CD14-positive monocyte (primary cell): ENCODE data around the gene HDAC4. TPM values are rescaled to one million over a fixed set of nuclear protein-coding genes. Genes with fewer than 3 reads are reported as not detected.
"Not testable (repeated sequence)": the region's sequence is repeated elsewhere in the genome, so short reads cannot be mapped to it uniquely, and the experiment has no call there.

Experiments used
- DNase-seq, 3 donors: peaks; one replicate each; pipeline ENCODE4 v3.0.0-alpha.2; 2011 to 2022
- H2AFZ ChIP-seq: 2 replicates; pipeline ENCODE4 v1.6.0; 2012; ENCODE audit warnings: mild to moderate bottlenecking, low read depth, low read length, inconsistent platforms; ENCODE audit not compliant: insufficient read depth, poor library complexity, severe bottlenecking
- H3K27ac ChIP-seq, 2 donors: 1 replicate in 1 of 2; 2 replicates in 1 of 2; pipeline ENCODE4 v1.5.1; 2012 to 2013; ENCODE audit warnings: low read length in 2 of 2, control low read depth in 1 of 2, inconsistent platforms in 1 of 2, low read depth in 1 of 2, mild to moderate bottlenecking in 1 of 2
- H3K27me3 ChIP-seq, 2 donors: one replicate each; pipeline versions ENCODE4 v1.6.0 to v1.6.1; 2011 to 2013; ENCODE audit warnings: low read length in 2 of 2; ENCODE audit not compliant: control insufficient read depth in 2 of 2, insufficient read depth in 2 of 2
- H3K36me3 ChIP-seq, 2 donors: replicated peaks in 1 of 2; 1 replicate in 1 of 2; 2 replicates in 1 of 2; pipeline versions ENCODE4 v1.5.1 to v1.6.1; 2012 to 2013; ENCODE audit warnings: low read length in 2 of 2, control low read depth in 1 of 2, inconsistent platforms in 1 of 2, mild to moderate bottlenecking in 1 of 2; ENCODE audit not compliant: insufficient read depth in 2 of 2, control insufficient read depth in 1 of 2
- H3K4me1 ChIP-seq, 2 donors: 1 replicate in 1 of 2; 2 replicates in 1 of 2; pipeline versions ENCODE4 v1.5.1 to v1.6.1; 2012 to 2013; ENCODE audit warnings: low read length in 2 of 2, control low read depth in 1 of 2, inconsistent platforms in 1 of 2, mild to moderate bottlenecking in 1 of 2, moderate library complexity in 1 of 2; ENCODE audit not compliant: insufficient read depth in 2 of 2, control insufficient read depth in 1 of 2
- H3K4me2 ChIP-seq: replicated peaks from 2 replicates; pipeline ENCODE3; 2012; ENCODE audit warnings: low read length, moderate library complexity, mild to moderate bottlenecking; ENCODE audit not compliant: poor library complexity, severe bottlenecking; ENCODE audit errors: extremely low read depth
- H3K4me3 ChIP-seq, 3 experiments: fragments of 200-600 bp in 1 of 3; sonication (generic) in 1 of 3; replicated peaks in 1 of 3; 1 replicate in 2 of 3; 2 replicates in 1 of 3; pipeline ENCODE4 v1.5.1; 2011 to 2013; ENCODE audit warnings: low read length in 3 of 3, mild to moderate bottlenecking in 3 of 3, control low read depth in 2 of 3, low read depth in 2 of 3, inconsistent platforms in 1 of 3, moderate library complexity in 1 of 3
- H3K79me2 ChIP-seq: 2 replicates; pipeline ENCODE4 v1.6.0; 2012; ENCODE audit warnings: mild to moderate bottlenecking, control low read depth, inconsistent platforms, low read length, moderate library complexity; ENCODE audit not compliant: insufficient read depth
- H3K9ac ChIP-seq: 2 replicates; pipeline ENCODE4 v1.6.0; 2017; ENCODE audit warnings: low read length, mild to moderate bottlenecking; ENCODE audit not compliant: insufficient read depth, poor library complexity, severe bottlenecking
- H3K9me3 ChIP-seq, 2 donors: replicated peaks in 1 of 2; 1 replicate in 1 of 2; 2 replicates in 1 of 2; pipeline versions ENCODE4 v1.5.1 to v1.6.1; 2012 to 2013; ENCODE audit warnings: low read length in 2 of 2, control low read depth in 1 of 2; ENCODE audit not compliant: control insufficient read depth in 1 of 2, insufficient read depth in 1 of 2
- H4K20me1 ChIP-seq: 2 replicates; pipeline ENCODE4 v1.6.0; 2012; ENCODE audit warnings: mild to moderate bottlenecking, low read length, control low read depth, moderate library complexity; ENCODE audit not compliant: insufficient read depth
- H3K27ac Mint-ChIP-seq, 7 donors: one replicate each; pipeline ENCODE4 v1.8.0; 2020; ENCODE audit warnings: mild to moderate bottlenecking in 7 of 7, mixed read lengths in 7 of 7, moderate library complexity in 6 of 7, inconsistent platforms in 2 of 7
- H3K27me3 Mint-ChIP-seq, 3 donors: one replicate each; pipeline ENCODE4 v1.8.0; 2021 to 2022; ENCODE audit warnings: low read depth in 3 of 3, mild to moderate bottlenecking in 3 of 3, mixed read lengths in 3 of 3, moderate library complexity in 3 of 3, inconsistent platforms in 1 of 3
- H3K36me3 Mint-ChIP-seq, 2 donors: one replicate each; pipeline ENCODE4 v1.8.0; 2020; ENCODE audit warnings: mixed read lengths in 2 of 2, inconsistent platforms in 1 of 2, mild to moderate bottlenecking in 1 of 2
- H3K4me1 Mint-ChIP-seq: one replicate; pipeline ENCODE4 v1.8.0; 2020; ENCODE audit warnings: mild to moderate bottlenecking, mixed read lengths
- H3K4me3 Mint-ChIP-seq, 2 donors: one replicate each; pipeline ENCODE4 v1.8.0; 2020; ENCODE audit warnings: mild to moderate bottlenecking in 2 of 2, mixed read lengths in 2 of 2, moderate library complexity in 1 of 2
- H3K9me3 Mint-ChIP-seq, 7 donors: one replicate each; pipeline ENCODE4 v1.8.0; 2020 to 2022; ENCODE audit warnings: mixed read lengths in 7 of 7, mild to moderate bottlenecking in 6 of 7, moderate library complexity in 6 of 7, inconsistent platforms in 2 of 7
- WGBS: methylation state at CpG from one replicate; pipeline ENCODE4 v1.1.5; 2013; ENCODE audit warnings: missing lambda C conversion rate; ENCODE audit not compliant: insufficient coverage; 5-methylcytosine and 5-hydroxymethylcytosine counted together
- intact Hi-C, 2 donors: fragments of 100-400 bp; cut with micrococcal nuclease; formaldehyde crosslinking; loops; one replicate each; pipeline versions ENCODE4 v1.15.0 to v1.15.1; 2023
- polyA plus RNA-seq, 3 donors: library from polyadenylated mRNA; depleted of rRNA in 1 of 3; unstranded in 2 of 3; stranded (reverse) in 1 of 3; fragments of 300-500 nt in 2 of 3; fragments of >200 nt in 1 of 3; fragmentation: Illumina TruSeq in 2 of 3; gene quantifications; 1 replicate in 2 of 3; 2 replicates in 1 of 3; pipeline ENCODE4 v1.2.3, GENCODE V29; 2012 to 2021
- TF ChIP-seq, protein P1 (sequence below): fragments of 200-600 bp; IDR thresholded peaks from one replicate; pipeline ENCODE4 v1.8.0; 2022; ENCODE audit warnings: antibody characterized with exemption, mild to moderate bottlenecking

The HDAC4 gene
- polyA plus RNA-seq, 3 donors: 3.3 to 23.0 (median 4.5) TPM

DNA sequence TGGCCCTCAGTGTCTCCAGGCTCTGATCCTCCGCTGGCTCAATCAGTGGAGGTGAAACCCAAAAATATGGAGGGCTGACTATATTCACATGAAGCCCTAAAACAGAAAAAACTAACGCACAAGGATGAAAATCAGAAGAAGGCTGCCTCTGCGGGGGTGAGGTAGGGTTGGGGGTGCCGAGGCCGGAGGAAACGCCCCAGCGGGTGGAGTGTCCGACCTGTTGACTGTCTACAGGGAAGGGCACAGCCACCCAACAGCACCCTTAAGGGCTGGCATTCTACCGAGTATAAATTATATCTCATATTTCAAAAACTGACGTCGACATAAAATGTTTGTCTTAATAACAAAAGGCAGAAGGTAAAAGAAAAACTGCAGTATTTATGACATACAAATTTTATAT, 223.5 kb downstream of the HDAC4 start:
- WGBS: no CpG with 5 or more reads among the region's 11 CpGs
- Histone ChIP-seq H3K27me3 (no peaks in the 10 kb centered on the region), H4K20me1 (peaks cover 24% of the 10 kb centered on the region), H3K4me3 (no peak overlapping the region), H3K27ac (peak overlapping the region in 1 of 2 donors; percentile 14), H3K4me1 (no peaks in the 10 kb centered on the region), H3K36me3 (peaks cover 93 to 100% of the 10 kb centered on the region in 2 donors), H3K9ac (no peak overlapping the region), H3K4me2 (no peak overlapping the region), H3K79me2 (peaks cover 66% of the 10 kb centered on the region), H2AFZ (no peak overlapping the region), H3K9me3 (peaks cover 21 to 31% of the 10 kb centered on the region in 2 donors)
- Mint-ChIP-seq H3K36me3 (peaks cover 93 to 97% of the 10 kb centered on the region in 2 donors), H3K4me1 (peaks cover 3% of the 10 kb centered on the region), H3K27ac (no peak overlapping the region), H3K27me3 (no peaks in the 10 kb centered on the region), H3K9me3 (peaks cover 27 to 49% (median 41%) of the 10 kb centered on the region in 7 donors), H3K4me3 (no peak overlapping the region)
- intact Hi-C loops: no loop called here
- no peak for DNase-seq
- TF ChIP-seq, protein P1, sequence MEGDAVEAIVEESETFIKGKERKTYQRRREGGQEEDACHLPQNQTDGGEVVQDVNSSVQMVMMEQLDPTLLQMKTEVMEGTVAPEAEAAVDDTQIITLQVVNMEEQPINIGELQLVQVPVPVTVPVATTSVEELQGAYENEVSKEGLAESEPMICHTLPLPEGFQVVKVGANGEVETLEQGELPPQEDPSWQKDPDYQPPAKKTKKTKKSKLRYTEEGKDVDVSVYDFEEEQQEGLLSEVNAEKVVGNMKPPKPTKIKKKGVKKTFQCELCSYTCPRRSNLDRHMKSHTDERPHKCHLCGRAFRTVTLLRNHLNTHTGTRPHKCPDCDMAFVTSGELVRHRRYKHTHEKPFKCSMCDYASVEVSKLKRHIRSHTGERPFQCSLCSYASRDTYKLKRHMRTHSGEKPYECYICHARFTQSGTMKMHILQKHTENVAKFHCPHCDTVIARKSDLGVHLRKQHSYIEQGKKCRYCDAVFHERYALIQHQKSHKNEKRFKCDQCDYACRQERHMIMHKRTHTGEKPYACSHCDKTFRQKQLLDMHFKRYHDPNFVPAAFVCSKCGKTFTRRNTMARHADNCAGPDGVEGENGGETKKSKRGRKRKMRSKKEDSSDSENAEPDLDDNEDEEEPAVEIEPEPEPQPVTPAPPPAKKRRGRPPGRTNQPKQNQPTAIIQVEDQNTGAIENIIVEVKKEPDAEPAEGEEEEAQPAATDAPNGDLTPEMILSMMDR: no peak

DNA sequence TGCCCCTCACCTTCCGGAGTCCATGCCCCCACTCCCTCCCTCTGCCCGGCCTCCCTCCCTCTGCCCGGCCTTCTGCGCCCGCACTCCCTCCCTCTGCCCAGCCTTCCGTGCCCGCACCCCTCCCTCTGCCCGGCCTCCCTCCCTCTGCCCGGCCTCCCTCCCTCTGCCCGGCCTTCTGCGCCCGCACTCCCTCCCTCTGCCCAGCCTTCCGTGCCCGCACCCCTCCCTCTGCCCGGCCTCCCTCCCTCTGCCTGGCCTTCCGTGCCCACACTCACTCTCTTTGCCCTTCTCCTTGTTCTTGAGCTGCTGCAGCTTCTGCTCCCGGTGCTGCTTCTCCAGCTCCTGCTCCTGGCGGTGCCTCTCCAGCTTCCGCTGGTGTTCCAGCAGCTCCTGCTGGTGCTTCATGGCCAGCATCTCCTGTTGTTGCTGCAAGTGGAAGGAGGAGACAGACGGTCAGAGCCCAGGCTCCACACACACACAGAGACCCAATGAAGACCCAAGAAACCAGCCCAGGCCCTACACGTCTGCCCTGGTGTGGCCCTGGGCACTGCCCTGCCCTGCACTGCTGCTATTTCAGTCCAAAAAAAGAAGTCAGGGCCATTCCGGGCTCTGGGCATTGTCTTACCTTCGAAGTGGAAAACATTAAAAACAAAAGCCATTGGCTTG, 224.5 kb downstream of the HDAC4 start:
- Mint-ChIP-seq H3K27ac (peak overlapping the region in 3 of 7 donors; percentile 37 to 58 (median 54)), H3K36me3 (peaks cover 90 to 95% of the 10 kb centered on the region in 2 donors), H3K9me3 (peaks cover 33 to 55% (median 49%) of the 10 kb centered on the region in 7 donors)
- H3K4me3 ChIP-seq, H3K4me1 ChIP-seq, H3K4me1 Mint-ChIP-seq, H2AFZ ChIP-seq, H3K27ac ChIP-seq, H3K4me3 Mint-ChIP-seq, intact Hi-C loops, DNase-seq, H3K27me3 ChIP-seq, H3K4me2 ChIP-seq, H3K9ac ChIP-seq, H3K27me3 Mint-ChIP-seq: not testable (repeated sequence)
- peaks cover 15% of the 10 kb centered on the region for H4K20me1 ChIP-seq
- WGBS: 98% methylated on average over 9 of the region's 23 CpGs
- H3K79me2 ChIP-seq: peaks cover 65% of the 10 kb centered on the region
- peaks cover 90 to 99% of the 10 kb centered on the region in 2 donors for H3K36me3 ChIP-seq
- peaks cover 30 to 31% of the 10 kb centered on the region in 2 donors for H3K9me3 ChIP-seq
